WERI-Rb-1 (cell line): Measurements from ENCODE around the gene BOLA1.
"Not testable (repeated sequence)": the region's sequence is repeated elsewhere in the genome, so short reads cannot be mapped to it uniquely, and the experiment has no call there.

Experiments
- DNase-seq: peaks from one replicate; pipeline ENCODE4 v3.0.0-alpha.2; 2020
- H3K27ac ChIP-seq: fragments of 250-450 bp; sonication (Bioruptor Pico); 2 replicates; pipeline ENCODE4 v1.5.1; 2020; ENCODE audit warnings: mild to moderate bottlenecking, moderate library complexity
- H3K27me3 ChIP-seq: fragments of 250-450 bp; sonication (Bioruptor Pico); 2 replicates; pipeline ENCODE4 v1.5.1; 2021; ENCODE audit warnings: mild to moderate bottlenecking, low read depth, moderate library complexity; ENCODE audit not compliant: insufficient read depth, severe bottlenecking
- H3K36me3 ChIP-seq: fragments of 250-450 bp; sonication (Bioruptor Pico); 2 replicates; pipeline ENCODE4 v1.5.1; 2020; ENCODE audit warnings: mild to moderate bottlenecking, moderate library complexity
- H3K4me3 ChIP-seq: 2 replicates; pipeline ENCODE4 v1.5.1; 2011; ENCODE audit warnings: low read depth, mild to moderate bottlenecking, control low read depth, low read length
- H3K9me3 ChIP-seq: fragments of 250-450 bp; sonication (Bioruptor Pico); 2 replicates; pipeline ENCODE4 v1.5.1; 2021; ENCODE audit warnings: mild to moderate bottlenecking, moderate library complexity; ENCODE audit not compliant: severe bottlenecking
- TF ChIP-seq, protein P1 (sequence below): IDR thresholded peaks from 2 replicates; pipeline ENCODE4 v1.5.1; 2011; ENCODE audit warnings: low read depth, mild to moderate bottlenecking, control low read depth, inconsistent platforms, low read length

The BOLA1 gene, protein sequence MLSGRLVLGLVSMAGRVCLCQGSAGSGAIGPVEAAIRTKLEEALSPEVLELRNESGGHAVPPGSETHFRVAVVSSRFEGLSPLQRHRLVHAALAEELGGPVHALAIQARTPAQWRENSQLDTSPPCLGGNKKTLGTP

DNA sequence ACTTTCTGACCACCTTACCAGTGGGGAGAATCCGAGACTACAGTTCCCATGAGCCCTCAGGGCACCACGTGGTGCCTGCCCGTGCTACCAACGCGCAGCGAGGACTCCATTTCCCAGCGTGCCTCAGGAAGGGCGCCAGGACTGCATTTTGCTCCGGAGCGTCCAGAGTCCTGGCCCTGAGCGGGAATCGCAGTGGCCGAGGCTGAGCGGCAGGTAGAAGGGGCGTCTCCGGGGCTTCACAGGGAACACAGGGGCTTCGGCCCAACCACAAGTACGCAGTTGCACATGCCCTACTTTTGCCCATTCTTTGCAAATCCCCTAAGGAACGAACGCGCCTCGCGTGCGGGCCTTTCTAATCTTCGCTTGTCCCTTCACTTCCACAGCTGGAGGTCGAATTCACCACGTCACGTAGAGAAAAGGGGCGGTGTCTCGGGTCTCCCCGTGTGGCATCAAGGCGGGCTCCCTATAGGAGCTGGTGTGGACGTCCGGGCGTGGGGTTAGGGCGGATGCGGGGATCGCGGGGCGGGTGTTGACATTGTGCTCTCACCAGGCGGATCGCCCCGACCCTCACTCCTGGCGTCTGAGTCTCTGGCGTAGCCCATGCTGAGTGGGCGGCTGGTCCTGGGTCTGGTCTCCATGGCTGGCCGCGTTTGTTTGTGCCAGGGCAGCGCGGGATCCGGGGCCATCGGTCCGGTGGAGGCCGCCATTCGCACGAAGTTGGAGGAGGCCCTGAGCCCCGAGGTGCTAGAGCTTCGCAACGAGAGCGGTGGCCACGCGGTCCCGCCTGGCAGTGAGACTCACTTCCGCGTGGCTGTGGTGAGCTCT, at the start of gene BOLA1:
BOLA1 (plus strand) TSS at position 109 of the 825 bp plus-strand sequence; CDS start at position 601, 492 bp downstream.
- Histone ChIP-seq H3K27ac (peak within 1 kb of the TSS; percentile 53), H3K9me3 (no peaks in the 10 kb centered on the region), H3K27me3 (no peaks in the 10 kb centered on the region), H3K36me3 (peaks cover 24% of the 10 kb centered on the region), H3K4me3 (peak within 1 kb of the TSS; percentile 39)
- peak; percentile 83 for DNase-seq
- TF ChIP-seq, protein P1, sequence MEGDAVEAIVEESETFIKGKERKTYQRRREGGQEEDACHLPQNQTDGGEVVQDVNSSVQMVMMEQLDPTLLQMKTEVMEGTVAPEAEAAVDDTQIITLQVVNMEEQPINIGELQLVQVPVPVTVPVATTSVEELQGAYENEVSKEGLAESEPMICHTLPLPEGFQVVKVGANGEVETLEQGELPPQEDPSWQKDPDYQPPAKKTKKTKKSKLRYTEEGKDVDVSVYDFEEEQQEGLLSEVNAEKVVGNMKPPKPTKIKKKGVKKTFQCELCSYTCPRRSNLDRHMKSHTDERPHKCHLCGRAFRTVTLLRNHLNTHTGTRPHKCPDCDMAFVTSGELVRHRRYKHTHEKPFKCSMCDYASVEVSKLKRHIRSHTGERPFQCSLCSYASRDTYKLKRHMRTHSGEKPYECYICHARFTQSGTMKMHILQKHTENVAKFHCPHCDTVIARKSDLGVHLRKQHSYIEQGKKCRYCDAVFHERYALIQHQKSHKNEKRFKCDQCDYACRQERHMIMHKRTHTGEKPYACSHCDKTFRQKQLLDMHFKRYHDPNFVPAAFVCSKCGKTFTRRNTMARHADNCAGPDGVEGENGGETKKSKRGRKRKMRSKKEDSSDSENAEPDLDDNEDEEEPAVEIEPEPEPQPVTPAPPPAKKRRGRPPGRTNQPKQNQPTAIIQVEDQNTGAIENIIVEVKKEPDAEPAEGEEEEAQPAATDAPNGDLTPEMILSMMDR, result no peak

DNA sequence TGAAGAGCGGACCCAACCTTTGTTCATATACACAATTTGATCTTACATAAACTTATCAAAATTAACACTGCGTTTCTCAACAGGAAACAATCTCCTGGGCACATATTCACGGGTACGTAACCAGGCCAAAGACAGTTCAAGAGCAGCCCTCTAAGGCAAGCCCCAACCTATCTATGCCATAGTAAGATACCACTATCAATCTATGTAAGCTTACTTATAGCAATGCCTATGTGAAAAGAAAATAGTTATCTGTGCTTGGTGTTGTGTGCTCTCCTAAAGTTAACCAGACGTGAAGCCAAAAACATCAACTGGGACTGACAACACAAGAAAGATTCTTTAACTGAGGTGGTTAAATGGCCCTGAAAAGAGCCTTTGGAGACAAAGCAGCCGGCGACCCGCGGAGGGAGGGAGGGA, 49.4 kb upstream of the BOLA1 start:
- Histone ChIP-seq H3K4me3 (peak overlapping the region; percentile 69), H3K27ac (peak overlapping the region; percentile 86), H3K36me3 (peaks cover 15% of the 10 kb centered on the region), H3K9me3 (no peaks in the 10 kb centered on the region), H3K27me3 (no peaks in the 10 kb centered on the region)
- TF ChIP-seq, protein P1, result no peak
- no peak for DNase-seq

DNA sequence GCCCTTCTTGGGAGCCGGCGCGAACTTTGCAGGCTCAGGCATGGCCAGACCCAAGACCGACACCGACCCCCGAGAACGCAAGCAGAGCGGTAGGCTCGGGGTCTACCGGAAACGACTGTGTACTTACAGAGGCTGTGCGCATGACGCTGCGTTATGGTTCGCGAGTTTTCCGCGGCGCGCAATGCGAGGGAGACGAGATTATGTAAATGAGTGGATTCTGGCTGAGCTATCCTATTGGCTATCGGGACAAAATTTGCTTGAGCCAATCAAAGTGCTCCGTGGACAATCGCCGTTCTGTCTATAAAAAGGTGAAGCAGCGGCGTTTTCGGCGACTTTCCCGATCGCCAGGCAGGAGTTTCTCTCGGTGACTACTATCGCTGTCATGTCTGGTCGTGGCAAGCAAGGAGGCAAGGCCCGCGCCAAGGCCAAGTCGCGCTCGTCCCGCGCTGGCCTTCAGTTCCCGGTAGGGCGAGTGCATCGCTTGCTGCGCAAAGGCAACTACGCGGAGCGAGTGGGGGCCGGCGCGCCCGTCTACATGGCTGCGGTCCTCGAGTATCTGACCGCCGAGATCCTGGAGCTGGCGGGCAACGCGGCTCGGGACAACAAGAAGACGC, 48.5 kb upstream of the BOLA1 start:
- peaks cover 10% of the 10 kb centered on the region; the same call in 1 of the 2 replicates for H3K36me3 ChIP-seq
- not testable (repeated sequence) for H3K27me3 ChIP-seq, H3K27ac ChIP-seq, H3K9me3 ChIP-seq, DNase-seq, H3K4me3 ChIP-seq

DNA sequence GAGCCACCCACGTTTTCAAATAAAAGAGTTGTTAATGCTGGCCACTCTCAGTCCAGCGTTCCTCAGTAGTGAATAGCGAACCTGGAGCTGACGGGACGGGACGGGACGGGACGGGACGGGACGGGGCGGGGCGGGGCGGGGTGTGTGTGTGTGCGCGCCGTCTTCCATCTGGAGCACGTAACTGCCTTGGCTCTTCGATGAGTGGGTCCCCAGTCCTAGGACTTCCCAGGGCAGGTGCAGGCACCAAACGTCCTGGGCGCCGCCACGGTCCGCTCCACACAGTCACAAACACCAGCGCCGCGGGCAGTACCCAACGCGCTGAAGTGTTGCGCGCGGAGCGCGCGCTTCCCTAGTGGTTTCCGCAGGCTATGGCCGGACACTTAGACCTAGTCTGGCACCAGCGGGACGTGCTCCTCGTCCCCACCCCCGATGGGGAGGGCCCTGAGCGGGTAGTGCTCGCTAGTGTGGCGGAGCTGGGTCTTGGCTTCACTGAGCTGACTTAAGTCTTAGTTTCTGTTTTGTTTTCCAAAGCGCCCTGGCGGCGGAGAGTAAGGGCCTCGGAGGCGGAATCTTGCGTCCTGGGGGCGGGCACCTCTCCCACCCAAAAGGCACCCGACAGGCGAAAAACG, 47.7 kb upstream of the BOLA1 start:
- not testable (repeated sequence) for H3K4me3 ChIP-seq, H3K27me3 ChIP-seq, DNase-seq, H3K36me3 ChIP-seq, H3K27ac ChIP-seq, H3K9me3 ChIP-seq

DNA sequence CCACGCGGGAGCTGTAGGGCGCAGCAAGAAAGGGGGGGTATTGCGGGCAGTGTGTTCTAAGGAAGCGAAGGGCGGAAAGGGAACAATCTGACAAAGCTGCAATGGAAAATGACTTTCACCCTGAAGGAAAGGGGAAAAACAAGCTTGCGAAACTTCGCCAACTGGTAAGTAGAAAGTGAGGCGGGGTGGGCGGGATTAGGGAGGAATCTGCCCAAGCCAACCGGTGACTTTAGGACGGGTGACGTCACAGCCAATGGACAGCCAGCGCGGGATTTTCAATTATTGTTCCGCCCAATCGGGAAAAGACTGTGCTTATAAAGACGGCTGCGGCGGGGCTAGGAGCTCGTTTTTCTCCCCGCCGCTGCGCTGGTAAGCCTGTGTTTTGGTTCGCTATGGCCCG, 47.1 kb upstream of the BOLA1 start:
- not testable (repeated sequence) for DNase-seq, H3K9me3 ChIP-seq, H3K4me3 ChIP-seq, H3K27ac ChIP-seq, H3K27me3 ChIP-seq, H3K36me3 ChIP-seq

DNA sequence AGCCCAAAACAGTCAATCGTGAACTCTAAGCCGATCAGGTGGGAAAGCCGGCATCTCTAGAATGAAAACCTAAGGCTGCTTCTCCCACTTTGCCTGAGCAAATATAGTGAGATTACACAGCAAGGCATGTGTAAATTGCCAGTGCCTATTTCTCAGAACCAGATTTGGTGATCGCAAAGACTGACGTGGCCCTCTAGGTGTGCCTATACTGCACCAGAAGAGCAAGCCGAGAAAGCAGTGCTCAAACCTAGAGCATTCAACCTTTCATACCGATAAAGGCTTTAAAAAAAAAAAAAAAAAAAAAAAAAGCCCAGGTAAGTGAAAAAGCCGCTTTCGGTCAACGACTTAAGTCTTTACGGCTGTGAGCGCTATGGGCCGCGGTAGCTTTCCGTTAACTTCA, 39.1 kb upstream of the BOLA1 start:
- not testable (repeated sequence) for H3K4me3 ChIP-seq, H3K27ac ChIP-seq, H3K9me3 ChIP-seq, DNase-seq, H3K27me3 ChIP-seq, H3K36me3 ChIP-seq

DNA sequence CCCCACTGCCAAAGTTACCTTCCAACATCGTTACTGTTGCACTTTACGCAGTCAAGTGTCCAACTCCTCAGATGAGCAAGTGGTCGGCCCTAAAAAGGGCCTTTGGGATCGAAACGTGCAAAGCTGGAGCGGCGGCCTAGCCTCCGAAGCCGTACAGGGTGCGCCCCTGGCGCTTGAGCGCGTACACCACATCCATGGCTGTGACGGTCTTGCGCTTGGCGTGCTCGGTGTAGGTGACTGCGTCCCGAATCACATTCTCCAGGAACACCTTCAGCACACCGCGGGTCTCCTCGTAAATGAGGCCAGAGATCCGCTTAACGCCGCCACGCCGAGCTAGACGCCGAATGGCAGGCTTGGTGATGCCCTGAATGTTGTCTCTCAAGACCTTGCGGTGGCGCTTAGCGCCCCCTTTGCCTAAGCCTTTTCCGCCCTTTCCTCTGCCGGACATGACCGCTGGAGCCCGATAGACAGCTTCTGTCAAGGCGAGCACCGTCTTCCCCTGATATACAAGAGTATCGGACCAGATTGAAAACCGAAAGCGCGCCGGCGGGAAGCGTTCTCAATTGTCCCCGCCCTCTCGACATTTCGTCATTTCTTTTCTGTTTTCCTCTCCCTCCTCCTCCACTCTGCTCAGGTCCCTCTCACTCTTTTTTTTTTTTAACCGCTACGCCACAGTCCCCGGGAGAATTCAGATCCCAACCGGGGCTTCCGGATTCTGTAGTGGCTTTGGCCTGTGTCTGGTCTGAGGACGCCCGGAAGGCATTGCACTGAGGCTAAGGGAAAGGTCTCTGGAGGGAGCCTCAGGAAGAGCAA, 38.5 kb upstream of the BOLA1 start:
- H3K4me3 ChIP-seq, DNase-seq, H3K36me3 ChIP-seq, H3K9me3 ChIP-seq, H3K27ac ChIP-seq, H3K27me3 ChIP-seq: not testable (repeated sequence)

DNA sequence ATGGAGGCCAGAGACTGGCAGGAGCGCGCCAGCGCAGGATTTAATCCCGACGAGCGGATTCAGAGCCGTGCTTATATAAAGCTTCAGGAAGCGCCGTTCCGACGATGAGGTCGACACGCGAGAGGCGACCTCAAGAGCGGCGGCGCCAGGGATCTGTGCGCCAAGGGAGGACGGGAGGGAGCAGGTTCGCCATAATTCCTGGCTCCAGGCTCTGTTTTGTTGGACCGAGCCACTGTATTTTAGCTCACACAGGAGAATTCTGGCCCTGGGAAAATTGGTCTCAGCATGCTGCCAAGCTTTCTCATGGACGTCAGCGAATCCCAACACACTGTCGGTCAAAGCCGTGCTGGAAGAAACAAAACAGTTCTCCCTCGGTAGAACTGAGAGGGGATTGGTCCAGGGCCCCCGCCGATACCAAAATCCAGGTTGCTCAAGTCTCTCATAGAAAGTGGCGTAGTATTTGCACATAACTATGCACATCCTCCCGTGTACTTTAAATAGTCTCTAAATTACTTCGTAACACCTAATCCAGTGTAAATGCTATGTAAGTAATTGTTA, 37.8 kb upstream of the BOLA1 start:
- not testable (repeated sequence) for H3K36me3 ChIP-seq, H3K9me3 ChIP-seq, DNase-seq, H3K27me3 ChIP-seq, H3K4me3 ChIP-seq, H3K27ac ChIP-seq

DNA sequence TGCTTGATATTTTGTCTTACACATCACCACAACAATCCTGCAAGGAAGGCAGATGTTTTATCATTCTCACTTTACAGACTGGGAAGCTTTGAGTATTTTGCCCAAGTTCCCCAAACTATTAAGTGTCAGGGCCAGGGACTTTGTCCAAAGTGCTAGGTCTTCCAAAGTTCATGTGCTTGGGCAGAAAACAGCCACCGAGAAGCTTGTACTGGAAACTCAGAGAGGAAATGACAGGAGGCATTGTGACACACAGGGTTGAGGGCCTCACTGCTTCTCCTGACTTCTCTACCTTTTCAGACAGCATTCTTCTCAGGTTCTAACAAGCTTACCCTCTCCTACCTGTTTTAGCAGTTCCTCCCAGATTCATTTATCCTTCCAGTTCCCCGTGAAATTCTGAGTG, 32.5 kb upstream of the BOLA1 start:
- H3K27ac ChIP-seq, H3K36me3 ChIP-seq, DNase-seq, H3K27me3 ChIP-seq, H3K4me3 ChIP-seq, H3K9me3 ChIP-seq: not testable (repeated sequence)

DNA sequence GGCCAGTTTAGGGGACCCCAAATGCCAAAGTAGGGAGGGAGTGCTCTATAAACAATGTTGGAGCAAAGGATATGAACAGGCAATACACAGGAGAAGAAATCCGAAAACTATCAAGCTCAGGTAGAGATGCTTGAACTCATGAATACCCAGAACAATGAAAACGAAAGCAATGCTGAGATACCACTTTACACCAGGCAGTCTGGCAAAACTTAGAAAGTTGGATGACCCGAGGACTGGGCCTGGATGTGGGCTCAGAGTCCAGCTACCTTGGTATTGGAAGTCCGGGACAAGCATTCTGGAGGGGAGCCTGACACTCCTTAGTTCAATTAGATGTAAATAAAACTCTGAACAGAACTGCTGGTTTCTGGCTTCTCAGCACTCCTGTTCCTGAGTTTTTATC, 26.3 kb upstream of the BOLA1 start:
- DNase-seq, H3K36me3 ChIP-seq, H3K9me3 ChIP-seq, H3K27ac ChIP-seq, H3K4me3 ChIP-seq, H3K27me3 ChIP-seq: not testable (repeated sequence)
